ENCODE measurements around the gene ACAT1.
"Not testable (repeated sequence)": the region's sequence is repeated elsewhere in the genome, so short reads cannot be mapped to it uniquely, and the experiment has no call there.

ACAT1 gene

GRCh38 chr11:108112057-108112456 is 9.3 kb upstream of the ACAT1 start:
- Histone ChIP-seq H3K27ac (ENCODE audit: poor library complexity, severe bottlenecking) (no peak overlapping the region), H3K27me3 (ENCODE audit: insufficient read depth, poor library complexity, severe bottlenecking) (no peaks in the 10 kb centered on the region), H3K36me3 (ENCODE audit: low read depth) (0 out of 2 replicates have a peak, but pooled peaks cover 1% of the 10 kb centered on the region), H3K4me1 (ENCODE audit: insufficient read depth, poor library complexity, severe bottlenecking) (no peaks in the 10 kb centered on the region), H3K9me3 (ENCODE audit: severe bottlenecking) (no peaks in the 10 kb centered on the region), H3K4me3 (ENCODE audit: severe bottlenecking) (no peak overlapping the region)
- no peak for DNase-seq (ENCODE audit: low spot score)
- TF ChIP-seq CTCF (IDR thresholded peaks at IDR 0.05; ENCODE audit: poor library complexity, severe bottlenecking) = no peak
- ATAC-seq (ENCODE audit: low read depth) = no peak

- Histone ChIP-seq H3K36me3 (ENCODE audit: low read depth) (no peaks in the 10 kb centered on the region), H3K27me3 (ENCODE audit: insufficient read depth, poor library complexity, severe bottlenecking) (no peaks in the 10 kb centered on the region), H3K9me3 (ENCODE audit: severe bottlenecking) (no peaks in the 10 kb centered on the region), H3K4me3 (ENCODE audit: severe bottlenecking) (no peak overlapping the region), H3K4me1 (ENCODE audit: insufficient read depth, poor library complexity, severe bottlenecking) (no peaks in the 10 kb centered on the region), H3K27ac (ENCODE audit: poor library complexity, severe bottlenecking) (no peak overlapping the region)
- ATAC-seq (ENCODE audit: low read depth) (peak; percentile 76), DNase-seq (ENCODE audit: low spot score) (no peak)
- no peak for TF ChIP-seq CTCF (IDR thresholded peaks at IDR 0.05; ENCODE audit: poor library complexity, severe bottlenecking)
Measured at GRCh38 chr11:108115500-108116140, 5.7 kb upstream of the ACAT1 start.

- peak; percentile 82 for TF ChIP-seq CTCF (IDR thresholded peaks at IDR 0.05; ENCODE audit: poor library complexity, severe bottlenecking)
- H3K9me3 ChIP-seq (ENCODE audit: severe bottlenecking) = no peaks in the 10 kb centered on the region
Measured at GRCh38 chr11:108117746-108118371, 3.5 kb upstream of the ACAT1 start.

GRCh38 chr11:108120936-108121273 is 462 bp upstream of the ACAT1 start:
- H3K27me3 ChIP-seq (ENCODE audit: insufficient read depth, poor library complexity, severe bottlenecking); DNase-seq (ENCODE audit: low spot score); H3K27ac ChIP-seq (ENCODE audit: poor library complexity, severe bottlenecking); H3K4me1 ChIP-seq (ENCODE audit: insufficient read depth, poor library complexity, severe bottlenecking); ATAC-seq (ENCODE audit: low read depth); H3K9me3 ChIP-seq (ENCODE audit: severe bottlenecking); H3K36me3 ChIP-seq (ENCODE audit: low read depth): not testable (repeated sequence)
- peak overlapping the region; percentile 53 for H3K4me3 ChIP-seq (ENCODE audit: severe bottlenecking)

More at GRCh38 chr11:108117746-108118371, 3.5 kb upstream of the ACAT1 start:
- Histone ChIP-seq H3K36me3 (ENCODE audit: low read depth) (no peaks in the 10 kb centered on the region), H3K4me1 (ENCODE audit: insufficient read depth, poor library complexity, severe bottlenecking) (peaks cover 4% of the 10 kb centered on the region), H3K27me3 (ENCODE audit: insufficient read depth, poor library complexity, severe bottlenecking) (no peaks in the 10 kb centered on the region), H3K4me3 (ENCODE audit: severe bottlenecking) (no peak overlapping the region), H3K27ac (ENCODE audit: poor library complexity, severe bottlenecking) (no peak overlapping the region)
- no peak for DNase-seq (ENCODE audit: low spot score)
- no peak for ATAC-seq (ENCODE audit: low read depth)

- Histone ChIP-seq H3K4me3 (ENCODE audit: severe bottlenecking) (peak overlapping the region; percentile 53), H3K4me1 (ENCODE audit: insufficient read depth, poor library complexity, severe bottlenecking) (peaks cover 9% of the 10 kb centered on the region), H3K27me3 (ENCODE audit: insufficient read depth, poor library complexity, severe bottlenecking) (no peaks in the 10 kb centered on the region), H3K27ac (ENCODE audit: poor library complexity, severe bottlenecking) (peak overlapping the region; percentile 5), H3K36me3 (ENCODE audit: low read depth) (no peaks in the 10 kb centered on the region), H3K9me3 (ENCODE audit: severe bottlenecking) (no peaks in the 10 kb centered on the region)
- DNase-seq (ENCODE audit: low spot score) = no peak
- no peak for TF ChIP-seq CTCF (IDR thresholded peaks at IDR 0.05; ENCODE audit: poor library complexity, severe bottlenecking)
- no peak for ATAC-seq (ENCODE audit: low read depth)
Measured at GRCh38 chr11:108122166-108122628, 830 bp downstream of the ACAT1 start.
